Measurements from ENCODE around the gene PPP2R5D.
"Not testable (repeated sequence)": the region's sequence is repeated elsewhere in the genome, so short reads cannot be mapped to it uniquely, and the experiment has no call there.

The PPP2R5D gene

GRCh38 chr6:42984001-42984923, at the start of gene PPP2R5D:
TSS of gene PPP2R5D (plus strand) at chr6:42984570. CDS start at chr6:42984678, 108 bp downstream.
- no peak for TF ChIP-seq ZNF274 (IDR thresholded peaks at IDR 0.05; ENCODE audit: low read depth, low read length)
- peak within 1 kb of the TSS; percentile 81 for H3K4me3 ChIP-seq (ENCODE audit: low read length)

GRCh38 chr6:42935322-42935721, 49.0 kb upstream of the PPP2R5D start:
- no peak overlapping the region for H3K4me3 ChIP-seq (ENCODE audit: low read length)
- TF ChIP-seq ZNF274 (IDR thresholded peaks at IDR 0.05; ENCODE audit: low read depth, low read length) = no peak

GRCh38 chr6:42936398-42936797, 48.0 kb upstream of the PPP2R5D start:
- TF ChIP-seq ZNF274 (IDR thresholded peaks at IDR 0.05; ENCODE audit: low read depth, low read length) = no peak
- H3K4me3 ChIP-seq (ENCODE audit: low read length) = no peak overlapping the region

GRCh38 chr6:42937548-42938427, 46.6 kb upstream of the PPP2R5D start:
- H3K4me3 ChIP-seq (ENCODE audit: low read length) = no peak overlapping the region
- TF ChIP-seq ZNF274 (IDR thresholded peaks at IDR 0.05; ENCODE audit: low read depth, low read length) = no peak

GRCh38 chr6:42938428-42938796, 46.0 kb upstream of the PPP2R5D start:
- no peak for TF ChIP-seq ZNF274 (IDR thresholded peaks at IDR 0.05; ENCODE audit: low read depth, low read length)
- no peak overlapping the region for H3K4me3 ChIP-seq (ENCODE audit: low read length)

- no peak overlapping the region for H3K4me3 ChIP-seq (ENCODE audit: low read length)
- no peak for TF ChIP-seq ZNF274 (IDR thresholded peaks at IDR 0.05; ENCODE audit: low read depth, low read length)
Observed at GRCh38 chr6:42938987-42939809, 45.2 kb upstream of the PPP2R5D start.

- H3K4me3 ChIP-seq (ENCODE audit: low read length) = no peak overlapping the region
- TF ChIP-seq ZNF274 (IDR thresholded peaks at IDR 0.05; ENCODE audit: low read depth, low read length) = no peak
Observed at GRCh38 chr6:42939810-42940167, 44.6 kb upstream of the PPP2R5D start.

- no peak overlapping the region for H3K4me3 ChIP-seq (ENCODE audit: low read length)
- TF ChIP-seq ZNF274 (IDR thresholded peaks at IDR 0.05; ENCODE audit: low read depth, low read length) = no peak
Observed at GRCh38 chr6:42940493-42941045, 43.8 kb upstream of the PPP2R5D start.

GRCh38 chr6:42941356-42941755, 43.0 kb upstream of the PPP2R5D start:
- H3K4me3 ChIP-seq (ENCODE audit: low read length) = not testable (repeated sequence)

GRCh38 chr6:42942444-42942843, 41.9 kb upstream of the PPP2R5D start:
- no peak for TF ChIP-seq ZNF274 (IDR thresholded peaks at IDR 0.05; ENCODE audit: low read depth, low read length)
- no peak overlapping the region for H3K4me3 ChIP-seq (ENCODE audit: low read length)

- TF ChIP-seq ZNF274 (IDR thresholded peaks at IDR 0.05; ENCODE audit: low read depth, low read length) = no peak
- H3K4me3 ChIP-seq (ENCODE audit: low read length) = no peak overlapping the region
Observed at GRCh38 chr6:42947950-42948349, 36.4 kb upstream of the PPP2R5D start.

- TF ChIP-seq ZNF274 (IDR thresholded peaks at IDR 0.05; ENCODE audit: low read depth, low read length) = no peak
- H3K4me3 ChIP-seq (ENCODE audit: low read length) = no peak overlapping the region
Observed at GRCh38 chr6:42952389-42952788, 32.0 kb upstream of the PPP2R5D start.

- H3K4me3 ChIP-seq (ENCODE audit: low read length) = not testable (repeated sequence)
Observed at GRCh38 chr6:42954405-42954804, 30.0 kb upstream of the PPP2R5D start.

- H3K4me3 ChIP-seq (ENCODE audit: low read length) = no peak overlapping the region
- TF ChIP-seq ZNF274 (IDR thresholded peaks at IDR 0.05; ENCODE audit: low read depth, low read length) = no peak
Observed at GRCh38 chr6:42958125-42958524, 26.2 kb upstream of the PPP2R5D start.

All from GM08714 (cell line).